Hematopoietic multipotent progenitor cell treated with erythropoietin and hydrocortisone succinate and interleukin-3 and kit ligand, for 6 days (in vitro differentiated cells): ENCODE data around the gene CDKN2C.
A peak's percentile ranks its signal among the peaks of the same experiment; 100 is the strongest.
"Not testable (repeated sequence)": the region's sequence is repeated elsewhere in the genome, so short reads cannot be mapped to it uniquely, and the experiment has no call there.

ENCODE experiments used
- DNase-seq: peaks from one replicate; pipeline ENCODE4 v3.0.0-alpha.2; 2015

CDKN2C gene

DNA sequence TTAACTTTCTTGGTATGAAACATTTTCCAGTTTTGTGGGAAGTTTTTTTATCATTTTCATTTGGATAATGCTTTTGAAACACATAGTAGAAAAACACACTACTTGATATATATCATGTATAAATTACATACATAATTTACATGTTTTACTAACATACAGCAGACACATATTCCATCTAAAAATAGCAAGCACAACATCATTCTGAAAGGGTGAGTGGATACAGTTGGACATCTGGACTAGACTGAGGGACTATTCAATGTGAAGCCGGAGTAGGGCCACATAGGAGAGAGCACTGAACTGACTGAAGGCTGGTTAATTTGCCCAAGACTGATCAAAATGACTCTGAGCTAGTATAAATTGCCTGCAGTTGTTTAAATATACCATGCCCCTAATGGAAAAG lies 11.7 kb downstream of the CDKN2C start:
- DNase-seq = no peak

DNA sequence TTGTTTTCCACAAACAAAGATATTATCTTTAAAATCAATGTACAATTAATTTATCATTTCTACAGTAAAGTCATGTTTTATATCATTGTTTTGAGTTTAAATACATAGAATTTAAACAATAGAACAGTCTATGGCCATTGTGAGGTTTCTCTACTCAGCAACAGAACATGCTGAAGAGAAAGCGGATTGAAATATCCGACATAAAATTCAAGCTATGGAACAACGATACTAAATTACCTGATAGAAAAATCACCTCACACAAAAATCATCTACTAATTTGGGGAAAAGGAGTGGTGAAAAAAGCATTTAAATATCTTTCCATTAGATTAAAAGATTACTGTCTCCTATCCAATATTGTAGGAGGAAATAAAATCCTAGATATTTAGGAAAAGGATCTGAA lies 12.6 kb downstream of the CDKN2C start:
- DNase-seq = no peak

DNA sequence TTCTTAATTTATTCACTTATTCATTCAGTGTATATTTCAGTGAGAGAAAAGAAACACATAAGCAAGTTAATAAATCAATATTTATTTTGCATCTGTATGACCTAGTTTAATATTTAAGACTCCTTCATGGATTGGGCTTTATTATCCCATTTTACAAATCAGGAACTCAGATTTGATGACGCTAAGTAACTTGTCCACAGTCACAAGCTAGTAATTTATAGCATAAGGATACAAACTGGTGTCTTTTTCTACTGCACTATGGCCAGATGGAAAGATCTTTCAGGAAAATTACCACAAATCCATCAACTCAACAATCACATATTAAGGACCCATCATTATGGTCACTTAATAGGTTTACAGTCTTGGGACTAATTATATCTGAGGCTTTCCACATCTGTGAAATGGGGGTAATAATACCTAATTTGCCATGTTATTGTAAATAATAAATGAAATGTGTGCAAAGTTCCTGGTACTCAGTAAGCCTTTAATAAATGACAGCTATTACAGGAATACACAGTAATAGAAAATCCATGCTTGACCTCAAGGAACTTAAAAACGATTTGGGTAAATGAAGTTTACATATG lies 13.3 kb downstream of the CDKN2C start:
- no peak for DNase-seq

DNA sequence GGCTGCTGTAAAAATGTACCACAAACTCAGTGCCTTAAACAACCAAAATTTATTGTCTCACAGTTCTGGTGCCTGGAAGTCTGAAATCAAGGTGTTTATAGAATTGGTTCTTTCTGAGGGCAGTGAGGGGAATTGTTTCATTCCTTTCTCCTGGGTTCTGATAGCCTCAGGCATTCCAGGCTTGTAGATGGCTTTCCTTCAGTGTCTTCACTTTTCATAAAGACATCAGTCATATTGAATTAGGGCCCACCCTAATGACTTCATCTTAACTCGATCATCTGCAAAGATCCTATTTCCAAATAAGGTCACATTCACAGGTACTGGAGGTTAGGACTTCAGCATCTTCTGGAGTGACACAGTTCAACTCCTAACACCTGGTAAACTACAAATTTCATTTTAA lies 15.0 kb downstream of the CDKN2C start:
- no peak for DNase-seq

DNA sequence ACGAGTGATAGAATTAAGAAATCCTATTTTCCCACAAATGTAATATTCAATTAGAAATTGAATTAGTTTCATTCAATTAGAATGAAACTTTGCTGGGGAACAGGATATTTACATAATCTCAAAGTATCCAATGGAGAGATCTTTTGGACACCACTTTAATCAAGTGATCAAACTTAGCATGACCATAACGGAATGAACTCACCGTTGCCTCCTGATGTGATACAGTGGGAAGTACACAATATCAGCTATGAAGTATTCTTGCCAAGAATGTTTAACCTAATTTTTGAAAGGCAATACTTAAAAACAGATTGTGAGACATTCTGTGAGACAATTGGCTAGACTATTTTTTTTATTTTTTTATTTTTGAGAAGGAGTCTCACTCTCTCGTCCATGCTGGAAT lies 16.6 kb downstream of the CDKN2C start:
- no peak for DNase-seq

DNA sequence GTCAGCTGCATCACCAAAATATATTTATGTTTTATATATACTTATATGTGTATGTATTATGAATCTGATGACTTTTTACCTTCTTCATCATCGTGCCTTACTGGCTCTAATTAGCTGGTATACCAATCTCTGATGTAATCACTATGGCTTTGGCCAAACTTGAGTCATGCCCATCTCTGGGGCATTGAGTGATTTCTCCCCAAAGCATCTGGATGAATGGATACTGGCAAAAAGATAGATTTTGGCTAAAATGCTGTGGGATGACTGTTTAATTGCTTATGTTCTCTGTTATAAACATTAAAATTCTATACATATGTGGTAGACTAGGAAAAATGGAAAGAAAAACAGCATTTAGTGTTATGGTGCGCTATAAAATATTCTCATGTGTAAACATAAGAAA lies 19.6 kb downstream of the CDKN2C start:
- no peak for DNase-seq

DNA sequence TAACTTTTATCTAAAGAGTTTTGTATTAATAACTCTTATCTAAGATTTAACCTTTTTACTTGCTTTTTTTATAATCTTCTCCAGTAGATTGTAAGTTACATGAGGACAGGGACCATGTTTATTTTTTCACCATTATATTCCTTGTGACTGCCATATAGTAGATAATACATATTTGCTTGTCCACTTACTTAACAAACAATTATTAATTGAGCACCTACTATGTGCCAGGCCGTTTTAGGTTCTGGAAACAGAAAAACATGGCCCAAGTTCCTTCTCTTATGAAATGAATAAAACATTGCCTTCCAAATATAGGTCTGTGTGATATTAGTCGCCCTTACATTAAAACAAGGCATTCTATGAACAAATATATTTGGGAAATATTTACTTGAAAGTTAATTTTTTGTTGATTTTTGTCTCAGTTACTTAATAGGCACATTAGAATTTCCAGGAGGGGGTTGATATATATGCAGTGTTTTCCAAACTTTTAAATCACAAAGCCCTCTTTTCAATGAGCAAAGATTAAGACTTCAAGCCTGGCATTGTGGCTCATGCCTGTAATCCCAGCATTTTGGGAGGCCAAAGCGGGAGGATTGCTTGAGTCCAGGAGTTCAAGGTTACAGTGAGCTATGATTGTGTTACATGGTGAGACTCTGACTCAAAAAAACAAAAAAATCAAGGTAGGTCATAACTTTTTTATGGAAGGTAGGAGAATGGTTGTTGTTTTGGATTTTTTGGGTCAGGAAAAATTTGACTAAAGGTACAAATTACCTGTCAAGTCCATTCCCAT lies 22.7 kb downstream of the CDKN2C start:
- DNase-seq = no peak

DNA sequence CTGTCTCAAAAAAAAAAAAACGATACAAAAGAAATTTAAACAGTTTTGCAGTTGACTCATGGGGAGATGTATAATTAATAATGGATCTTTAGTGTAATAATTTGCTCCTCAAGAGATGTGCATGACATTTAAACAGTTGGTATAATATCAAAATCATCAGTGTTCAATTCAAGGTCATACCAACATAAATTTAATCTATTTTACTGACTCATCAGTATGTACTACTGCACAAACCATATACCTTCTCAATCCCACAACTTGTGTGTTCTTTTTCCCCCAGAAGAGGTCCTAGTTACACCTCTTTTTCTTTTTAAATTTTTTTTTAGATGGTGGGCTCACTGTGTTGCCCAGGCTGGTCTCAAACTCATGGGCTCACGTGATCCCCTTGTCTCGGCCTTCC lies 23.6 kb downstream of the CDKN2C start:
- no peak for DNase-seq

DNA sequence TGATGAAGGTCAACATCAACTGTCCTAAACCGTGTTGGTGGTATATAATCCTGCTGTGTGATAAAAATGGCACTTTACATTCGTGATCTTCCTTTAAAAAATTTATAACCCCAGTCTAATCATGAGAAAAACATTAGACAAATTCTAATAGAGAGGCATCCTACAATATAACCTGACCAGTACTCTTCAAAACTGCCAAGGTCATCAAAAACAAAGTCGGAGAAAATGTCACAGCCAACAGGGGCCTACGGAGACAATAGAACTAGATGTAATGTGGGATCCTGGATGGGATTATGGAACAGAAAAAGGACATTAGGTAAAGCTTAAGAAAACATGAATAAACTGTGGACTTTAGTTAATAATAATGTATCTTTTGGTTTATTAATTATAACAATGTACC lies 25.0 kb downstream of the CDKN2C start:
- no peak for DNase-seq

DNA sequence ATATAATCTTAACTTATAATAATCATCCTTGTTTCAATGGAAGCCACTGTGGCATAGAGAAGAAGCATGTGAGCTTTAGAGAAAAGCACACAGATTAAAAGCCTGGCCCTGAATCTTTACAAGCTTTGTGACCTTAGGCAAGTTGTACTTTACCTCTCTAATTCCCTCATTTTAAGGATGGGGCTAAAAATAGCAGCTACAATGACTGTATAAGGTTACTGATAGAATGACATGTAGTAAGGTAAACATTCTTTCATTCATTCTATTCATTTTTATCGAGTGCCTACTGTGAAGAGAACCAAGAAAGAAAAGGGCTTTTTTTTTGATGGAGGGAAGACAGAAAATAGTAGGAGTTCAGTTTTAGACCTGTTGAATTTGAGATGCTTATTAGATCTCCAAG lies 25.6 kb downstream of the CDKN2C start:
- no peak for DNase-seq

DNA sequence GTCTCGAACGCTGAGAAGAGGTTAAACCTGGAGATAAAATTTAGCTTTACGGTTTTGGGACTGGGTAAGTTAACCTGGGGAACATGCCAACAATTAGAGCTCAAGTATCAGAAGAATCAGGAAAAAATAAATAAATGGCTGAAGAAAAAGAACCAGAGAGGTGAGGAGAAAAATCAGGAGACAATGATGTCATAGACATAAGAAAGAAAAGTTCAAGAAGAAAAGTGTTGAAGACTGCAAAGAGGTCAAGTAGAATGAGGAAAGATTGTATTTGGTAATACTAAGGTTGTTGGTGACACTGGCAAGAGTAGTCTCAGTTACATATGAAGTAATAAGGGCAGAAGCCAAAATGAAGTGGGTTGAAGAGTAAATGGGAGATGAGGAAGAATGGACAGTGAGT lies 26.0 kb downstream of the CDKN2C start:
- DNase-seq = no peak

DNA sequence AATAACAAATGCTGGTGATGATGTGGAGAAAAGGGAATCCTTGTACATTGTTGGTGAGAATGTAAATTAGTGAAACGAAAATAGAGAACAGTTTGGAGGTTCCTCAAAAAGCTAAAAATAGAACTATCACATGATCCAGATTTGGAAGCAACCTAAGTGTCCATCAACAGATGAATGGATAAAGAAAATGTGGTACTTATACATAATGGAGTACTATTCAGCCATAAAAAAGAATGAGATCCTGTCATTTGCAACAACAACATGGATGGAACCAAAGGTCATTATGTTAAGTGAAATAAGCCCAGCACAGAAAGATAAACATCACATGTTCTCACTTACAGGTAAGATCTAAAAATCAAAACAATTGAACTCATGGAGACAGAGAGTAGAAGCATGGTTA lies 29.3 kb downstream of the CDKN2C start:
- not testable (repeated sequence) for DNase-seq

DNA sequence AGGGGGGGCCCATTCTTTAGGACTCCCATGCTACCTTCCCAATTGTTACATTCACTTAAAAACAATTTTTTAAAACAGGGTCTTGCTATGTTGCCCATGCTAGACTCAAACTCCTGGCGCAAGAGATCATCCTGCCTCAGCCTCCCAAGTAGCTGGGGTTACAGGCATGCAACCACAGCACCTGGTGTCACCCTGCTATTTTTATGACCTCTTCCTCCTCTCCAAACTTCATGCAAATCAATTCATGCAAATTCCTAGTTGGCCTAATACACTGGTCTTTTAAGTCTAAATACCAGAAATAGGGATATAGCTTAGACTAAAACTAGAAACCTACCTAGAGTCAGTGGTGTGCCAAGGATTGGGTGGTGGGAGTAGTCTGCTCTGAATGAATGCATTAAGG lies 30.1 kb downstream of the CDKN2C start:
- DNase-seq = no peak

DNA sequence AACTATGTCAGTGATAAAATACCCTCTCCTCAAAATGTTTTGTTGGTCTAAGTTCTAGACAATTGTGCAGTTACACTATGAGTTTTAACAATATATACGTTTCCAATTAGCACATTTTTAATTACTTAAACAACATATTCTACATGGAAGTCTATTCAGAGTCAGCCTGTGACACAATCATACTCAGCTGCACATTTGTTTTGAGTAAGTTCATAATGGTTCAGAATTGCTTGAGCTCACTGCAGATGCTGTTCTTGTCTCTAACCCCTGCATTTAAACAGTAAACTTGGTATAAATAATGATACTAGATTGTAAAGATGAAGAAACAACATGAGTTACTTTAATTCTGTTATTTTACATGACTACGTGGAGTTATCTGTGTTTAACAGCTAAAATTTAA lies 30.6 kb downstream of the CDKN2C start:
- no peak for DNase-seq

DNA sequence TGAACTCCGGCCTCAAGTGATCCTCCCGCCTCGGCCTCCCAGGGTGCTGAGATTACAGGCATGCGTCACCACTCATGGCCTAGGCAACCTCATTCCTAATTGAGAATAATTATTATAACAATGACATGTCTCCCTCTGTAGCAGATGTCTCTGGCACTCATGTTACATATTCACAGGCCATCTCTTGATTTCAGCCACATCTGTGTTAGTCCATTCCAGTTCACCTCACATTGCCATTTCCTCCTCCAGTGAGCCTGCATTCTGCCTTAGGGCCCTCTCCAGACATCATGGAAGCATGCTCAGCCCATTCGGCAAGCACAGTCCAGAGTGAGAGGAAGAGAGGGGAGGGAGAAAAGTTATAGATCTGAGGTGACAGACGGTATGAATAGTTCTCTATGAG lies 32.5 kb downstream of the CDKN2C start:
- no peak for DNase-seq

DNA sequence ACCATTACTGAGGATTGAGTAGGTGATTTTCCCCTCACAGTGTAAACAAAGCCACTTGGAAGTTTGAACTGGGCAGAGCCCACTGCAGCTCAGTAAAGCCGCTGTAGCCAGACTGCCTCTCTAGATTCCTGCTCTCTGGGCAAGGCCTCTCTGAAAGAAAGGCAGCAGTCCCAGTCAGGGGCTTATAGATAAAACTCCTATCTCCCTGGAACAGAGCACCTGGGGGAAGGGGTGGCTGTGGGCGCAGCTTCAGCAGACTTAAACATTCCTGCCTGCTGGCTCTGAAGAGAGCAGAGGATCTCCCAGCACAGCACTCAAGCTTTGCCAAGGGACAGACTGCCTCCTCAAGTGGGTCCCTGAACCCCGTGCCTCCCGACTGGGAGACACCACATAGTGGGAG lies 35.5 kb downstream of the CDKN2C start:
- DNase-seq = peak; percentile 11

DNA sequence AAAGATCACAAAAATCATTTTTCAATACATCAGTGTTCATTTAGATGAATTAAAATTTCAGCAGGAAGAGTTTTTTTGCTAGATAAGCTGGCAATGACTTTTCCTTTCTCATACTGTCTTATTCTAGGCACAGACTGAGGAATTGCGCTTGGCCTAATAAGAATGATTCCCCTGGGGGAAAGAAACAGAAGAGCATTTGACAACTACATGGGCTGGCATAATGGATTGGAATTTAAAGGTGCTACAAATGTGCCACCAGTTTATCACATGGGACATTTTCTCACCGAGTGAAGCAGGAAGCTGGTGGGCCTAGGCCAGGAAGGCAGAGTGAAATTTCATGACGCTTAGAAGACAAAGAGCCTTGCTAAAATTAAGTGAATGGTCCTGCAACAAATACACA lies 39.3 kb downstream of the CDKN2C start:
- DNase-seq = no peak

DNA sequence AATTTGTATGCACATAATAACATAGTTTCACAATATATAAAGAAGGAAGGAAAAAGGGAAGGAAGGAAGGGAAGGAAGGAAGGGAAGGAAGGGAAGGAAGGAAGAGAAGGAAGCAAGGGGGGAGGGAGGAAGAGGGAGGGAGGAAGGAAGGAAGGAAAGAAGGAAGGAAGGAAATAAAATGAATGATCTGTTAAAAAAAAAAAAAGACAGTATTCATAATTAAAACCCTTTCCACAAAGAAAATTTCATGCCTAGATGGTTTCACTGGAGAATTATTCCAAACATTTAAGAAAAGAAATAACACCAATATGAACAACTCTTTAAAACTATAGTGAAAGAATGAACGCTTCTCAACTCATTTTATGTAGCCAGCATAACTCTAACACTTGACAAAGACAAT lies 44.8 kb downstream of the CDKN2C start:
- no peak for DNase-seq

DNA sequence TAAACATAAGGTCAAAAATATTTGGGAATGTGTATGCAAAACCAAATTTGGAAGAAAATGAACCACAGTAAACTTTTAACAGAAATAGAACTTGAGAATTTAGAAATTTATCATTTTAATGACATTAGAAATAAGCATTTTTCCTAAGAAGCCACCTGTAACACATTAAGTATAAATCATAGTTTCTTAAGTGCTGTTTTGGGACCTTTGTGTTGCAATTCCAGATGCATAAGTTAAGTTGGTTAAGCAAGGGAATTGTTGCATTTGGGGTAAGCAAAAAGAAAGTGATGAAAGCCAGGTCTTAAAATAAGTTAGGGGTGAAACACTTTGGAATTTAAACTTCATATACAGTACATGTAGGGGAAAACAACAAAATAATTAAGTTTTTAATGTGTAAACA lies 49.8 kb downstream of the CDKN2C start:
- DNase-seq = no peak
